HL-60 (cell line): ENCODE measurements around the gene TMF1.

ENCODE experiments used
- DNase-seq, 2 experiments: peaks; one replicate each; pipeline ENCODE4 v3.0.0-alpha.2; 2010 to 2020; ENCODE audit warnings: low read depth in 1 of 2, low spot score in 1 of 2
- H3K27ac ChIP-seq: fragments of 250-450 bp; sonication (Bioruptor Pico); replicated peaks from 2 replicates; pipeline ENCODE4 v1.5.1; 2020; ENCODE audit warnings: mild to moderate bottlenecking, moderate library complexity
- H3K27me3 ChIP-seq: fragments of 250-450 bp; sonication (Bioruptor Pico); 2 replicates; pipeline ENCODE4 v1.5.1; 2021; ENCODE audit warnings: mild to moderate bottlenecking, moderate library complexity; ENCODE audit not compliant: insufficient read depth, poor library complexity, severe bottlenecking
- H3K4me3 ChIP-seq: replicated peaks from 2 replicates; pipeline ENCODE4 v1.5.1; 2011; ENCODE audit warnings: mild to moderate bottlenecking, control low read depth, low read length; ENCODE audit not compliant: insufficient read depth
- CTCF ChIP-seq: IDR thresholded peaks from one replicate; pipeline ENCODE4 v1.5.1; 2011; ENCODE audit warnings: low read length, control low read depth, inconsistent platforms; ENCODE audit not compliant: insufficient read depth
- GABPA ChIP-seq: IDR thresholded peaks from 2 replicates; pipeline ENCODE4 v1.6.1; 2012; ENCODE audit warnings: low read depth
- POLR2AphosphoS5 ChIP-seq: IDR thresholded peaks from 2 replicates; pipeline ENCODE4 v1.6.1; 2012; ENCODE audit warnings: low read depth
- REST ChIP-seq: IDR thresholded peaks from 2 replicates; pipeline ENCODE4 v1.6.1; 2012; ENCODE audit warnings: low read depth; ENCODE audit not compliant: insufficient replicate concordance
- SPI1 ChIP-seq: IDR thresholded peaks from 2 replicates; pipeline ENCODE4 v1.6.1; 2012; ENCODE audit warnings: low read depth, mild to moderate bottlenecking, borderline replicate concordance
- long read RNA-seq: library from polyadenylated mRNA; unstranded; transcript quantifications from one replicate; pipeline ENCODE4 v2.0.0, GENCODE V29; 2020

The TMF1 gene
- long read RNA-seq, full-length matches to known transcripts = 7 of 338 reads
- long read RNA-seq, partial matches to known transcripts = 318 of 338 reads
- long read RNA-seq, other reads (novel, unspliced or antisense) = 13 of 338 reads

GRCh38 chr3:69051756-69052471, at the start of gene TMF1:
Gene TMF1 (minus strand): TSS chr3:69052333. CDS start chr3:69052086, 247 bp downstream.
- no peaks in the 10 kb centered on the region for H3K27me3 ChIP-seq
- peak within 1 kb of the TSS; percentile 82 for H3K27ac ChIP-seq
- peak; percentile 98 for DNase-seq
- peak; percentile 25 for TF ChIP-seq REST
- peak; percentile 73 for TF ChIP-seq POLR2AphosphoS5
- TF ChIP-seq SPI1 = no peak
- peak; percentile 81 for TF ChIP-seq GABPA
- TF ChIP-seq CTCF = no peak
- H3K4me3 ChIP-seq = peak within 1 kb of the TSS; percentile 82

GRCh38 chr3:69099576-69099975, 47.4 kb upstream of the TMF1 start:
- no peak for DNase-seq
- no peak overlapping the region for H3K27ac ChIP-seq
- H3K27me3 ChIP-seq = no peaks in the 10 kb centered on the region
- no peak overlapping the region for H3K4me3 ChIP-seq
- TF ChIP-seq POLR2AphosphoS5 (no peak), CTCF (no peak), GABPA (no peak), REST (no peak), SPI1 (no peak)

GRCh38 chr3:69097407-69098086, 45.4 kb upstream of the TMF1 start:
- Histone ChIP-seq H3K27ac (no peak overlapping the region), H3K27me3 (no peaks in the 10 kb centered on the region), H3K4me3 (no peak overlapping the region)
- no peak for DNase-seq
- no peak for TF ChIP-seq POLR2AphosphoS5

- no peak for DNase-seq
- TF ChIP-seq POLR2AphosphoS5 = no peak
- TF ChIP-seq SPI1 = no peak
- TF ChIP-seq GABPA = no peak
- TF ChIP-seq CTCF = no peak
- no peak for TF ChIP-seq REST
- no peaks in the 10 kb centered on the region for H3K27me3 ChIP-seq
- peak overlapping the region; percentile 8; the same call in 1 of the 2 replicates for H3K27ac ChIP-seq
- H3K4me3 ChIP-seq = no peak overlapping the region
These were observed 44.2 kb upstream of the TMF1 start for GRCh38 chr3:69096299-69096698.
